Stimulated activated CD8-positive, alpha-beta memory T cell treated with anti-CD3 and anti-CD28 coated beads, Interleukin-2, amount 100 ng/mL, for 48 hours (primary cell): ENCODE measurements around the gene FER1L5.
A peak's percentile ranks its signal among the peaks of the same experiment; 100 is the strongest.
"Not testable (repeated sequence)": the region's sequence is repeated elsewhere in the genome, so short reads cannot be mapped to it uniquely, and the experiment has no call there.

ENCODE experiments used
- DNase-seq, 2 donors: peaks; one replicate each; pipeline ENCODE4 v3.0.0-alpha.2; 2020; ENCODE audit warnings: low read depth in 2 of 2

Gene FER1L5

DNA sequence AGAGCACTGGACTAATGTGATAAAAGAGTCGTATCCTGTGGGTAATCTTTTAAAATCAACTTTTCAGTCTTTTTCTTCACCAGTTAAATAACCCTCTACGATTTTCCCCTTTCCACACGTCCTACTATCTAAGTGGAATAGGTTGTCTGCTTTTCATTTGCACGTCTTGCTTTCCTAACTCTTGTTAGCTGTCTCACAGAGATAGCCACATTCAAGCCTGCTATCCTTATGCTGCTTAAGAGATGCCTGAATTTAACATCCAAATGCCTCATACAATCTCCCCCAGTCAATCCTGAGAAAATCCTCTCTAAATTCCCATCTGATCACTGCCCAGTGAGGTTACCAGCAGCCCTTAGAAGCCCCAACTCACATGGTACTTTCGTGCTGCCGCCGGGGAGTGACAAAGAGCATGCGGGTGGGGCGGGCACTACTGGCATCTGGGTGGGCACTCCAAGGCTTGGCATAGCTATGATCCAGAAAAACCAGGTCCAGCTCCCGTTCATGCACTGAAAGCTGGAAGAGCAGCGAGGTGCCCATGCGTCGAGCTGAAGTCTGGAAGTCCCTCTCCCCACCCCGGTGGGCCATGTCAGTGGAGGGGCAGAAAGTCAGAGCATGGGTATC lies 5.9 kb upstream of the FER1L5 start:
- no peak for DNase-seq

- peak; percentile 74 to 77 for DNase-seq
Observed at GRCh38 chr2:96637385-96638143, 5.0 kb upstream of the FER1L5 start.

- DNase-seq = peak; percentile 85 to 87
Observed at GRCh38 chr2:96638144-96639121, 4.1 kb upstream of the FER1L5 start, which contains the start of gene KANSL3. Gene KANSL3, minus strand, starts transcription at chr2:96638312. Its CDS starts 1,177 bp downstream, at chr2:96637135.

DNA sequence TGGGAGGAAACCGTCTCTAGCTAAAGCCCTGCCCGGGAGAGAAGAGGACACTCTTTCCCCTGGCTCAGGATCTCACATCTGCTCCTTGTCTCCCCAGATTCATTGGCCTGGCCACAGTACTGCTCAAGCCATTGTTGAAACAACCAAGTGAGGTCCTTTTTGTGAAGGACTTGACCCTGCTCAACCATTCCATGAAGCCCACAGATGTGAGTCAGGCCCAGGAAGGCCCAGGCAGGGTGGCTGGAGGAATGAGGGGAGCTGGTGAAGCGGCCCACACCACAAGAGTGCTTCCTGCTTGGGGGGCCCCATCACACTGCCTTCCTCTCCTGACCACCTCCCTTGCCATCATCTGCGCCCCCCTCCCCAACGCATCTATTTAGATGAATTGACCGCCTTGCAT lies 5.1 kb downstream of the FER1L5 start:
- DNase-seq = no peak

DNA sequence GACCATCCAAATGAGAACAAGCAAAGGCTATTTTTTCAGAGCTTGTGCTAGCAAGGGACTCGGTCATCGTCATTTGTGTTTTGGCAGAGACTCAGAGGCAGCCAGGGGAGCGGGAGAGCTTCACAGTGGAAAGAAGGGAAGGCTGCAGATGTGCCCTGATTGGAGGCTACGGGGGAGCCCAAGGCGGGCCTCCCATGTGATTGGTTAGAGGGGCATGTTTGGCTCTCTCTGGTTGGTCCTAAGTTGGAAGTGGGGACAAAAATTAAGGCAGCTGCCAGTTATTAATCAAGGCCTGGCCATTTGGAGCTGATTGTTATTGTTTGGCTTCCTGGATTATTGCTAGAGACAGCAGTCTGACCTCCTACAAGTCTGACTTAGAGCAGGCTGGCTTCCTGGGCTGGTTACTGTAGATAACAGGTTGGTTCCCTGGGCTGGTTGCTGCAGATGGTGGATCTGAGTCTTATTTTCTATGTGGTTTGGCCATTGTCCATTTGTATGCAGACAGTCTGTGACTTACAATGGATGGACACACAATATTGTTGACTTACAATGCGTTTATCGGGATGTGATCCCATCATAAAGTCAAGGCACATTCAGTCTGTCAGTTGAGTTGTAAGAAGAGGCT lies 5.9 kb downstream of the FER1L5 start:
- DNase-seq = no peak

DNA sequence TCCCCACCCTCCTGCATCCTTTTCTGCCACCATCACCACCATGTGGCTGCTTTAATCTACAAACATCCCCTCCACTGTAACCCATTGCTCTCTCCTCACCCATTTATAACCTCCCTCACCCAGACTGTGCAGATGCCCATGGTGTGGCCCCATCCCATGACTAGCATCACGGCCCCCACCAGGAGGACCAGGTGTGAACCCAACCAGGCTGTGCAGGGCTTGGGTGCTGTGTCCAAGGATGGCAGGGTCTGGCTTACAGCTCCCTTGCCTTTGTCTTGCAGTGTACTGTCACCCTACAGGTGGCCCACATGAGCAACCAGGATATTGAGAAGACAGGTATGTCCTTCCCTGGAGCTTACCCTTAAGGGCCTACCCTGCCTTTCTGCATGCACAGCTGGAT lies 6.8 kb downstream of the FER1L5 start:
- DNase-seq = no peak

DNA sequence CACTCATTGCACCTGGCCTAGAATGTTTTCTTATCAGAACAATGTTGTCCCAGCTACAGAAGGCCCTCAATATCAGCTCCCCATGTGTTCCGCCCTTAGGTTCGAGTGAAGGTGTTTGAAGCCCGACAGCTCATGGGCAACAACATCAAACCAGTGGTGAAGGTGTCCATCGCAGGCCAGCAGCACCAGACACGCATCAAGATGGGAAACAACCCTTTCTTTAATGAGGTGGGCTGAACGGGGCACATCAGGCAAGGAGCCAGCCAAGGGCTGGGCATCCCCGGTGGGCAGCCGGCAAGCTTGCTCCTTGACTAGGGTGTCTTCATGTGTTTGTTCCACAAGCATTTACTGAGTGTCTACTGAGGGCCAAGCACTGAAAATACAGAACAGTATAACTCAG lies 9.2 kb downstream of the FER1L5 start:
- DNase-seq = no peak

DNA sequence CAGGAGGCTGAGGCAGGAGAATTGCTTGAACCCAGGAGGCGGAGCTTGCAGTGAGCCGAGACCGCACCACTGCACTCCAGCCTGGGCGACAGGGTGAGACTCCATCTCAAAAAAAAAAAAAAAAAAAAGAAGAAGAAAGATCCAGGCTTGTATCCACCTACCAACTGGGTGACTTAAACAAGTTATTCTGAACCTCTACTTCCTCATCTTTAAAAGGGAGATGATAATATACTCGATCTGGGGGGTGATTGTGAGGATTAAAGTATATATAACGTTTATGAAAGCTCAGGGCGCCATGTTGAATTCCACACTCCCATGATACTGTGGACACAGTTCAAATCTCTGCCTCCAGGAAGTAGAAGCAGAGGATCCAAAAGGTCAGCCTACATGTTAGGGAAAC lies 12.2 kb downstream of the FER1L5 start:
- not testable (repeated sequence) for DNase-seq

DNA sequence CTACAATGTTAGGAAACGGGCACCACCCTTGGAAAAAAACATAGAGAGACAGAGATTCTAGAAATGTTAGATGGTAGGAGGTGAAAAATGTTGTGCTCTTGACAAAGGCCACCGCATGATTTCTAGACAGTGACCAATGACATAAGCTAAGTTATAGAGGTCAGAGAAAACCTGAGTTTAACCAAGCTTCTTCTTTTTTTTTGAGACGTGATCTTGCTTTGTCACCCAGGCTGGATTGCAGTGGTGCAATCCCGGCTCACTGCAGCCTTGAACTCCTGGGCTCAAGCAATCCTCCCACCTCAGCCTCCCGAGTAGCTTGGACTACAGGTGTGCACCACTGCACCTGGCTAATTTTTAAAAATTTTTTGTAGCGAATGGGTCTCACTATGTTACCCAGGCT lies 13.0 kb downstream of the FER1L5 start:
- no peak for DNase-seq

DNA sequence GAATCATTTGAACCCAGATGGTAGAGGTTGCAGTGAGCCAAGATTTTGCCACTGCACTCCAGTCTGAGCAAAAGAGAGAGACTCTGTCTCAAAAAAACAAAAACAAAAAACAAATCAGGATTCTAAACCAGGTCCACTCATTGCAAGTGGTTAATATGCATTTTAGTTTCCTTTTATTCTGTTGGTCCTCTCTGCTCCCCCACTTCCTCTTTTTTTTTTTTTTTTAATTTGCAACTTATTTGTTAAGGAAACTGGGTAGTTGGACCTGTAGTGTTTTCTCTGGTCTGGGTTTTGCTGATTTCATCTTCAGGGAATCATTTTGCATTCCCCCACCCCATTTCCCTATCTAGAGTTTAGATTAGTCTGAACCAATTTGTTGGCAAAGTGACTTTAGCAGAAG lies 14.0 kb downstream of the FER1L5 start:
- no peak for DNase-seq

DNA sequence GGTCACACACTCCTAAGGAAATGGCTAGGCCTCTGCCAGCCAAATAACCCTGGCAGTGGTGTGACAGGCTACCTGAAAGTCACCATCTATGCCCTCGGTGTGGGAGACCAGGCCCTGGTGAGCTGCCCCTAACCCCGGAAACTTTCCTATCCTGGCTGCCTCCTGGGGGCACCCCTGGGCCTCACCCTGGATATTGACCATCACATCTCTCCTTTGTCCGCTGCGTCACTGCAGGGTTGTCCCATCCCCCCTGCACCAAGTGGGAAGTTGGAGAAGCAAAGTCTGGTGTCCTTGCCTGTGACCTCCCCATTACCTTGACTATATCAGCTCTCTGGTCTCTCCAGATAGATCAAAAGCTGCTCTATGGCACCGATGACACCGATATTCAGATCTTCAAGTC lies 18.8 kb downstream of the FER1L5 start:
- no peak for DNase-seq

DNA sequence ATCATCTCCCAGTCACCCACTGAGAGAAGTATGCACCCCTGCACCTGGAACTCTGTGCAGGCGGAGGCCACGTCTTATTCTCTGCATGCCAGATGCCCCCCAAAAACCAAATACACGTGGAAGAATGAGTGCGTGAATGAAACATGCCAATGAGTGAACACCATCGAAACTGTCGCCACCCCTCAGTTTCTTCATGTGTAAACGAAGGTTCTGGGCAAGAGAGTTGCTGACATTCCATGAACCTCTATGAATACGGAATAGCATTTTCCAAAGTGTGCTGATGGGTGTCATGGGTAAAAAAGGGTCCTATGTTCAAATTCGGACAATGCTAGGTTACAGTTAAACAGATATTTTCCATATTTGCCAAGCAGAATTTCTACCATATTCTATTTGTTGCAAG lies 19.8 kb downstream of the FER1L5 start:
- DNase-seq = no peak

GRCh38 chr2:96663177-96663576 lies 20.6 kb downstream of the FER1L5 start:
- no peak for DNase-seq

DNA sequence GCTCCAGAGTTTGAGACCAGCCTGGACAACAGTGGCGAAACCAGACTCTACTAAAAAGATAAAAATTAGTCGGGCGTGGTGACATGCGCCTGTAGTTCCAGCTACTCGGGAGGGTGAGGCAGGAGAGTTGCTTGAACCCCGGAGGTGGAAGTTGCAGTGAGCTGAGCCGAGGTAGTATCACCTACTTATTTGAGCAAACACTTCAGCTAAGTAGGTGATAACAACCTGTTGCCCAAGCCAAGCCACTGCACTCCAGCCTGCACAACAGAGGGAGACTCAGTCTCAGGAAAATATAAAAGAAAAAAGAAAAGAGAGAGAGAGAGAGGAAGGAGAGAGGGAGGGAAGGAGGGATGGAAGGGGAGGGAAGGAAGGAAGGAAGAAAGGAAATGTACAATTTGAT lies 21.3 kb downstream of the FER1L5 start:
- no peak for DNase-seq

DNA sequence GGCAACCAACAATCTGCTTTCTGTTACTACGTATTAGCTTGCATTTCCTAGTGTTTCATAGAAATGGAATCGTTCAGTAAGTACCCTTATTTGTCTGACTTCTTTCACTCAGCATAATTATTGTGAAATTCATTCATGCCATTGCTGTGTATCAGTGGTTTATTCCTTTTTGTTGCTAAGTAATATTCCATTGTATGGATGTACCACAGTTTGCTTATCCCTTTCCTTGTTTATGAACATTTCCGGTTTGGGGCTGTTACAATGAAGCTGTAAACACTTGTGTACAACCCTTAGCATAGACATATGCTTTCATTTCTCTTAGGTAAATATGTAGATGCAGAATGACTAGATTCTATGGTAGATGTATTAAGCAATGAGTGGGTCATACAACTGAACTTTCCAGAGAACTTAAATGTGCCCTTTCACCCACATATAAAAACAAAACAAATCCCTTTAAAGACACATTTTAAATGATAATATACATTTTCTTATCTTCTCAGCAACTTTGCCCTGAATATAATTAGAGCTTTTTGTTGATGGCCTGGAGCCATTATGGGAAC lies 21.9 kb downstream of the FER1L5 start:
- no peak for DNase-seq

DNA sequence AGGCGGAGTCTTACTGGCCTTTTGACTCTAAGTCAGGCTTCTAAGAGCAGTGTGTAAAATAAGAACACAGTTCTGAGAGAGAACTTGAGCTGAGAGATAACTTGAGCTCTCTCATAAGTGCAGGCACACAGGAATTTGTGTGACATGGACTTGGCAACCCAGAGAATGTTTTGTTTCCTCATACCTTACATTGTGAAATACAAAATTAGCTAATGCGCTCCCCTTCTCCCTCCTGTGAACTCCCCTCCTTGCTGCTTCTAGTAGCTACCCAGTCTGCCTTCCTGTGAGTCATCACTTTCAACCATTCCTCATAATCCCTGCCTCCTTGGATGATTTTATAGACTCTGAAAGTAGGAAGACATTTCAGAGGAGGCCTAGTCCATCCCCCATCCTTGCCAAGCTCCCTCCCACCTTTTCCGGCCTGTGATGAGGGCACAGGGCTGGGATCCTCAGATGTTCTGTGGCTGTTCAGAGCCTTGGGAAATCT lies 22.6 kb downstream of the FER1L5 start:
- DNase-seq = no peak

- DNase-seq = not testable (repeated sequence)
Observed at GRCh38 chr2:96665717-96666116, 23.2 kb downstream of the FER1L5 start.

DNA sequence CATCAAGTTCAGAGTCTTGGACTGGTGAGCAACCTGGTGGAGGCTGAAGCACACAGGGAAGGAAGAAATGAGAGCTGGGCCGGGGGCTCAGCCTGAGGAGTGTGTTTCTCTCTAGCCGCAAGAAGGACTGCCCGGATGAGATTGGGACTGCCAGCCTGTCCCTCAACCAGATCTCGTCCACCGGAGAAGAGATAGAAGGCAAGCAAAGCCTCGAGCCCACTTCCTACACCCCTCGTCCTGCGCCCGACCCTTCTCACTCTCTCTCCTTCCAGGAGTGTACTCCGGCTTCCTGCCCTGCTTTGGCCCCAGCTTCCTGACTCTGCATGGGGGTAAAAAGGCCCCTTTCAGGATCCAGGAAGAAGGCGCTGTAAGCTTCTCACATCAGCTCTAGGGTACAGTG lies 26.2 kb downstream of the FER1L5 start:
- no peak for DNase-seq

GRCh38 chr2:96669539-96670215 lies 27.1 kb downstream of the FER1L5 start:
- DNase-seq = no peak

GRCh38 chr2:96679848-96680247 lies 37.3 kb downstream of the FER1L5 start:
- no peak for DNase-seq
